SK-N-MC (cell line): ENCODE measurements around the gene TBL2.
"Not testable (repeated sequence)": the region's sequence is repeated elsewhere in the genome, so short reads cannot be mapped to it uniquely, and the experiment has no call there.

Experiments
- DNase-seq: peaks from one replicate; pipeline ENCODE4 v3.0.0-alpha.2; 2011; ENCODE audit warnings: low read depth, low spot score
- H3K27ac ChIP-seq: fragments of 200-600 bp; sonication (generic); 2 replicates; pipeline ENCODE4 v1.5.1; 2016; ENCODE audit warnings: mixed run types
- H3K36me3 ChIP-seq: fragments of 200-600 bp; sonication (generic); 2 replicates; pipeline ENCODE4 v1.6.1; 2017; ENCODE audit warnings: antibody characterized with exemption, low read length, mixed read lengths; ENCODE audit not compliant: insufficient read depth
- H3K4me3 ChIP-seq: fragments of 200-600 bp; sonication (generic); 2 replicates; pipeline ENCODE4 v1.5.1; 2016
- H3K9ac ChIP-seq: fragments of 200-600 bp; sonication (generic); 2 replicates; pipeline ENCODE4 v1.8.0; 2017; ENCODE audit warnings: mixed run types, mixed read lengths; ENCODE audit not compliant: insufficient read length
- H3K9me3 ChIP-seq: fragments of 200-600 bp; sonication (generic); 2 replicates; pipeline ENCODE4 v1.6.1; 2017; ENCODE audit warnings: low read depth, mild to moderate bottlenecking, antibody characterized with exemption, low read length, moderate library complexity, mixed read lengths
- EZH2 ChIP-seq: fragments of 200-600 bp; sonication (generic); IDR thresholded peaks from one replicate; pipeline ENCODE4 v1.6.1; 2017; ENCODE audit warnings: antibody characterized with exemption
- FOXP2 ChIP-seq: optimal IDR thresholded peaks from 2 replicates; pipeline ENCODE3; 2011; ENCODE audit warnings: mild to moderate bottlenecking, moderate library complexity; ENCODE audit not compliant: insufficient read depth; ENCODE audit errors: extremely low read length, control extremely low read depth
- POLR2AphosphoS5 ChIP-seq: IDR thresholded peaks from 2 replicates; pipeline ENCODE4 v1.6.1; 2012; ENCODE audit warnings: mild to moderate bottlenecking, low read depth, low read length, borderline replicate concordance

The TBL2 gene

DNA sequence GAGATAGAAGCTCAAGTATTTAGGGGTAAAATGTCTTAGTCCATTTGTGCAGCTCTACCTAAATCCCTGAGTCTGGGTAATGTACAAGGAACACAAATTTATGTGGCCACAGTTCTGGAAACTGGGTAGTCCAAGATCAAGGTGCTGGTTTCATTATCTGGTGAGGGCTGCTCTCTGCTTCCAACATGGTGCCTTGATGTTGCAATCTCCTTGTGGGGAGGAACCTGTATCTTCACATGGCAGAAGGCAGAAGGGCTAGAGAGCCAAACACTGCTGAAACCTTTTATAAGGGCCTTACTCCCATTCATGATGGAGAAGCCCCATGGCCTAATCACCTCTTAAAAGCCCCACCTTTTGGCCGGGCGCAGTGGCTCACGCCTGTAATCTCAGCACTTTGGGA, 47.6 kb downstream of the TBL2 start:
- no peaks in the 10 kb centered on the region for H3K36me3 ChIP-seq
- TF ChIP-seq POLR2AphosphoS5 (no peak), EZH2 (no peak), FOXP2 (no peak)
- no peak overlapping the region for H3K9ac ChIP-seq
- no peaks in the 10 kb centered on the region for H3K9me3 ChIP-seq
- no peak for DNase-seq
- H3K4me3 ChIP-seq = no peak overlapping the region
- no peak overlapping the region for H3K27ac ChIP-seq

DNA sequence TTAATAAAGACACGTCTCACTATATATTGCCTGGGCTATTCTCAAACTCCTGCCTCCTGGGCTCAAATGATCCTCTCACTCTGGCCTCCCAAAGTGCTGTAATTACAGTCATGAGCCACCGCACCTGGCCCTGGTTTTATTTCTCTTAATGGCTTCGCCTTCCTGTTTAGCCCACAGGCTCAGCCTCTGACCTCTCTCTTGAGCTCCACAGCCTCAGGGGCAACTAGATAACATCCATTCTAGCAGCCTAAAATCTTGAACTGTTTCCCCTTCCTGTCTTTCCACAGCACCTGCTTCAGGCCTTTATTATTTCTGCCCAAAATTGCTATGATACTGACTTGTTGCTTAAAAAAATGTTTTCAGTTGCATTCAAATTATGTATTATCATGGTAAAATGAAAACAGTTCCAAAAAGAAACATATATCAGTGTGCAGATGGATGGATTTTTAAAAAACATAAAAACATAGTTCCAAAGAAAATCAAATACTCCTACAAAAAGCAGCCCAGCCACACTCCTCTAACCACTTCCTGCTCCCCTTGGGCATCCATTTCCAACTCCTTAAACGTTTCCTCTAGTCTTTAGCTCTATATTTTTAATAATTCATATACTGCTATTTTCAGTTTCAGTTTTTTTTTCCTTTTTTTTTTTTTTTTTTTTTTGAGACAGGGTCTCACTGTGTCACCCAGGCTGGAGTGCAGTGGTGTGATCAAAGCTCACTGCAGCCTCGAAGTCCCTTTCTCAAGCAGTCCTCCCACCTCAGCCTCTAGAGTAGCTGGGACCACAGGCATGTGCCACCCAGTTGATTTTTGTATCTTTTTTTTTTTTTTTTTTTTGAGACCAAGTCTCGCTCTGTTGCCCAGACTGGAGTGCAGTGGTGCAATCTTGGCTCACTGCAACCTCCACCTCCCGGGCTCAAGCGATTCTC, 51.2 kb downstream of the TBL2 start:
- H3K9ac ChIP-seq = no peak overlapping the region
- TF ChIP-seq FOXP2 = no peak
- H3K4me3 ChIP-seq = peak overlapping the region; percentile 9; the same call in 1 of the 2 replicates
- peak overlapping the region; percentile 92 for H3K27ac ChIP-seq
- no peaks in the 10 kb centered on the region for H3K36me3 ChIP-seq
- peak; percentile 81 for DNase-seq
- no peaks in the 10 kb centered on the region for H3K9me3 ChIP-seq

DNA sequence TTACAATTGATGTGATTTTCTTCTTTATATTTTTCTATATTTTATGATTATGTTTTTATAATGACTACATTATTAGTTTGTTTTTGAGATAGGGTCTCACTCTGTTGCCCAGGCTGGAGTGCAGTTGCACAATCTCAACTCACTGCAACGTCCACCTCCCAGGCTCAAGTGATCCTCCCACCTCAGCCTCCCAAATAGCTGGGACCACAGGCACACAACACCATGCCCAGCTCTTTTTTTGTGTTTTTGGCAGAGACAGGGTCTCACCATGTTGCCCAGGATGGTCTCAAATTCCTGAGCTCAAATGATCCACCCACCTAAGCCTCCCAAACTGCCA, 52.3 kb downstream of the TBL2 start:
- peak overlapping the region; percentile 60 for H3K27ac ChIP-seq
- H3K9ac ChIP-seq, DNase-seq, H3K4me3 ChIP-seq, H3K9me3 ChIP-seq, H3K36me3 ChIP-seq: not testable (repeated sequence)

DNA sequence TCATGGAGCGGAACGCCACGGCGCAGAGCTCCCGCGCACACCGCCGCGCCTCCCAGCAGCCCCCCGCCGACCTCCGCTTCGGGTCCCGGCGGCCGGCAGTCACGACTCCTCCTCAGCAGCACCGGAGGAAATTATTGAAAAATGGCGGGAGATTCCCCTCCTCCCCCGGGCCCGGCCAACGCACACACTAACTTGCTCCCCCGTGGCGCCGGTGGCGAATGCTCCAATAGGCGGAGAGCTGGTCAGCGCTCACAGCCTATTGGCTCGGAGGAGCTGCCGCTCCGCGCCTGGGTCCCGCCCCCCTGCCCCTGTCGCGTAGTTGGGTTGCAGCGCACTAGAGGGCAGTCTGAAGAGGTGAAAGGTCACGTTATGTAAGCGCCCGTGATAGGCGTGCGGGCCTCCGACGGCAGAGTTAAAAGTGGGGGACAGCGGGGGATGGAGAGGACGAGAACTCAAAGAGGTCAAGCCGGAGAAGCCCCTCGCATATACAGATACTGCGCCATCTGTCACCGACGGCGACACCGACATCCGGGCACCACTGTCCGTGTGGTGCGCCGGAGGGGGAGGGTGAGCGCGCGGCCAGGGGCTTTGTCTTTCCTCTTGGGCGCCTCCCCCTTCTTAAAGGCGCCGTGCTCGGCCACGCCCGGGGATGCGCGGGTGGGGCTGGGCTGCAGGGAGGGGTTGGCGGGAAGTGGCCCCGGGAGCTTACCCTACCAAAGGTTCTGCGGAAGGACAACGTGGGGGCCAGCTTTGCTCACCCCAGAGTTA, 56.1 kb downstream of the TBL2 start, which contains the start of gene BAZ1B:
Gene BAZ1B (minus strand): TSS at position 189 of the 768 bp plus-strand sequence. CDS start 360 bp downstream, outside the sequence.
- TF ChIP-seq FOXP2 (no peak), POLR2AphosphoS5 (peak; percentile 87), EZH2 (no peak)
- peaks cover 32% of the 10 kb centered on the region for H3K36me3 ChIP-seq
- H3K27ac ChIP-seq = peak within 1 kb of the TSS; percentile 86
- peak within 1 kb of the TSS; percentile 94 for H3K9ac ChIP-seq
- peak; percentile 72 for DNase-seq
- peak within 1 kb of the TSS; percentile 87 for H3K4me3 ChIP-seq
- H3K9me3 ChIP-seq = 0 out of 2 replicates have a peak, but pooled peaks cover 3% of the 10 kb centered on the region

DNA sequence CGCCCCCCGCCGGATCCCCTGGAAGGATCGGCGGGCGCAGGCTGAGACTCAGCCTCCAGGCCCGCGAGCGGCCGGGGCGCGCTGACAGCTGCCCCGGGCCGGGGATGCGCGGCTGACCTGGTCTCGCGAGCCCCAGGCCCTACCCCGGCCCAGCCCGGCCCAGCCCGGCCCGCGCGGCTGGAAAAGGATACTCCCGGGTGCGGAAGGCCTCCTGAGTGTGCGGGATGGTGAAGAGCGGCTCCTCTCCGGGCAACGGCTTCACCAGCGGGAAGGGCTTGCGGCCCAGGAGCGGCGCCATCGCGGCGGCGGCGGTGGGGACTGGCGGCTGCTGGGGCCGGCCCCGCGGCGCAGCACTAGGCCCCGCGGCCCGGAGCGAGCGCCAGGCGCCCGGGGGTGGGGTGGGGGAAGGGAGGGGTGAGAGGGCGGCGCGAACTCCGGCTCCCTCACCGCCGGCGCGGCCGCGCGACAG, 56.7 kb downstream of the TBL2 start:
- no peak for DNase-seq
- Histone ChIP-seq H3K9ac (peak overlapping the region; percentile 94), H3K9me3 (0 out of 2 replicates have a peak, but pooled peaks cover 3% of the 10 kb centered on the region), H3K27ac (peak overlapping the region; percentile 86), H3K36me3 (peaks cover 39% of the 10 kb centered on the region), H3K4me3 (peak overlapping the region; percentile 87)
- TF ChIP-seq FOXP2 (no peak), EZH2 (no peak), POLR2AphosphoS5 (no peak)

DNA sequence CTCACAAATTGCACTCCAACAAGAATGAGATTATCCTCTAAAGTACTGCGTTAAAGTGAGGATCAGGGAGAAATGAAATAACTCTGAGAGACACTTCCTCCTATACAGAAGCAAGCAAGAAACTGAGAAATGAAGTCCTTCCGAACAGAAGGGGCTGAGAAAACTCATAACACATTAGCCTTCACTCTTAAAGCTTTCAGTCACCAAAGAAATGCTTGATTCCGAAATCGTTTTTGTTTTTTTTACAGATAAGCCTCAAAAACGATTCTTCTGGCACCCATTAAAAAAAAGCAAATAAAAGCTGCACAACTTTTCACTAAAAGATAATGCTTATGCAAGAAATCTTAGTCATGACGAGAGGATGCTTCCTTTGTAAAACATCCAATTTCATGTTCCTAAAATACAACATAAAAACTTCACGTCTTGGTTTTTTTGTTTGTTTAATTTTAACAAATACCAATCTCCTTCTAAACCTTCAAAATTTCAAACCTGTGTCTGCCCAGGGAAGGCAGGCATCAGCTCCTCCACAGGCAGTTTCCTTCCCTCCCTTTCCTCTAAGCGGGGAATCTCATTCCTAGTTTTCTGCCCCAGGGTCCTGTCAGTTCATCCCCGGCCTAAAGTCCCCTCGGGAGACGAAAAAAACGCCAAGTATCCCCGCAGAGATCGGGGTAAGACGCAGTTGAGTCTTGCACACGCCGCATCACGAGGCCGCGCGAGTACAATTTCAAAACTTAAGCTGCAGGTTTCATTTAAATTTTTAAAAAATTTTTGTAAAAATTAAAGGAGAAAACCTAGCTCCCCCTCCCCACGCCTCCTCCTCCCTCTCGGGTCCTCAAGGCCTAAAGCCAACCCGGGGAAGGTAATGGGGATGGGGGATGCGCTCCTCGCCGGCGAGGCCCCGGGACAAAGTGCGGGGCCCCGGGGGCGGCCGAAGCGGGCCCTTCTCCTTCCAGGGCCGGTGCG, 57.4 kb downstream of the TBL2 start:
- H3K4me3 ChIP-seq = peak overlapping the region; percentile 87
- no peak for DNase-seq
- 0 out of 2 replicates have a peak, but pooled peaks cover 3% of the 10 kb centered on the region for H3K9me3 ChIP-seq
- peaks cover 46% of the 10 kb centered on the region for H3K36me3 ChIP-seq
- TF ChIP-seq POLR2AphosphoS5 = no peak
- TF ChIP-seq FOXP2 = no peak
- TF ChIP-seq EZH2 = no peak
- peak overlapping the region; percentile 94 for H3K9ac ChIP-seq
- peak overlapping the region; percentile 86 for H3K27ac ChIP-seq

DNA sequence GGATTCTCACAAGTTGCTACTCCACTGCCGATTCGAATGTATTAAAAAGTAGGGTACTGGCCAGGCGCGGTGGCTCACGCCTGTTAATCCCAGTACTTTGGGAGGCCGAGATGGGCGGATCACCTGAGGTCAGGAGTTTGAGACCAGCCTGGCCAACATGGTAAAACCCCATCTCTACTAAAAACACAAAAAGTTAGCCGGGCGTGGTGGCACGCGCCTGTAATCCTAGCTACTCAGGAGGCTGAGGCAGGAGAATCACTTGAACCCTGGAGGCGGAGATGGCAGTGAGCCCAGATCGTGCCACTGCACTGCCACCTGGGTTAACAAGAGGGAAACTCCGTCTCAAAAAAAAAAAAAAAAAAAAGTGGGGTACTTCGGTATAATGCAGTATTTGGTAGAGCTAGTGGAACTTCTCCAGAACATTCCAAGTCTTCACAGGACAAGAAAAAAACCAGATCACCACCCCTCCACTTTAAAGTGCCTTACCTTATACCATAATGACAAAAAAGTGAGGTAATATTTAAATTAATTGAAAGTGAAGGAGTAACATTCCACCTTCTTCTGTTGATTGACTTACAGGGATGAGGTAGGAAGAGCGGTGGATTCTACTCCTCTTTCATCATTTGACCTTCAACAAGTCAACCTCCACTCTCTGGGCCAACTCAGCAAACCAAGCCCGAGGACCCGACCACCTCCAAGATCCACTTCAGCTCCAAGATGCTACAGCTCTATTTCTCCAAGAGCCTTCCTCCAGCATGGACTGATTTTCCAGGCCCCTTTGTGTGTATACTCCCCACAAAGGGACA, 58.3 kb downstream of the TBL2 start:
- TF ChIP-seq POLR2AphosphoS5 (no peak), FOXP2 (no peak), EZH2 (no peak)
- H3K4me3 ChIP-seq = peak overlapping the region; percentile 87
- H3K36me3 ChIP-seq = peaks cover 55% of the 10 kb centered on the region
- H3K9ac ChIP-seq = peak overlapping the region; percentile 94
- DNase-seq = no peak
- 0 out of 2 replicates have a peak, but pooled peaks cover 3% of the 10 kb centered on the region for H3K9me3 ChIP-seq
- H3K27ac ChIP-seq = peak overlapping the region; percentile 86
